Measurements from ENCODE around the gene STXBP5L. TPM values are rescaled to one million over a fixed set of nuclear protein-coding genes. Genes with fewer than 3 reads are reported as not detected.
"Not testable (repeated sequence)": the region's sequence is repeated elsewhere in the genome, so short reads cannot be mapped to it uniquely, and the experiment has no call there.

The STXBP5L gene
- total RNA-seq, 1 donor from 2014 or later: 1.4 TPM

DNA sequence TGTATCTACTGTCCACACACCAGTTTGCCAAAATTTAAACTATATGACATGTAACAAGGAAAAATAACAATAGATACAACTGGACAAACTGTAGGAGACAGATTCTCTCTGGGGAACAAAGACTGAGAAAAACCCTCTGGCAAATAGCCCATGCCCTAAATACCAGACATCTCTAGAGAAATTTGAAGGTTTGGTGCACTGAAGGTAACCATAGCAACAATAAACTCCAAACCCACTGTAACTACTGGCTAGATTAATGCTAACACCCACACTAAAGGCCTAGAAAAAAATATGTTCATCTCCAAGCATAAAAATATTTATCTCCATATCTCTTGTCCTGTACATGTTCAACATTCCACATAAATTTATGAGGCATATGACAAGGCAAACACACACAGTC is 267.1 kb downstream of the STXBP5L start:
- DNase-seq (ENCODE audit: low spot score) (no peak), ATAC-seq (no peak)
- intact Hi-C loops (cut with DNase I): no loop called here

DNA sequence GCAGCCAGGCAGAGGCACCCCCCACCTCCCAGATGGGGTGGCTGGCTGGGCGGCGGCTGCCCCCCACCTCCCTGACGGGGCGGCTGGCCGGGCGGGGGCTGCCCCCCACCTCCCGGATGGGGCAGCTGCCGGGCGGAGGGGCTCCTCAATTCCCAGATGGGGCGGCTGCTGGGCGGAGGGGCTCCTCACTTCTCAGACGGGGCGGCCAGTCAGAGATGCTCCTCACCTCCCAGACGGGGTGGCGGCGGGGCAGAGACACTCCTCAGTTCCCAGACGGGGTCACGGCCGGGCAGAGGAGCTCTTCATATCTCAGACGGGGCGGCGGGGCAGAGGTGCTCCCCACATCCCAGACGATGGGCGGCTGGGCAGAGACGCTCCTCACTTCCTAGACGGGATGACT is 282.6 kb downstream of the STXBP5L start:
- intact Hi-C loops (cut with DNase I); ATAC-seq; DNase-seq (ENCODE audit: low spot score): not testable (repeated sequence)

DNA sequence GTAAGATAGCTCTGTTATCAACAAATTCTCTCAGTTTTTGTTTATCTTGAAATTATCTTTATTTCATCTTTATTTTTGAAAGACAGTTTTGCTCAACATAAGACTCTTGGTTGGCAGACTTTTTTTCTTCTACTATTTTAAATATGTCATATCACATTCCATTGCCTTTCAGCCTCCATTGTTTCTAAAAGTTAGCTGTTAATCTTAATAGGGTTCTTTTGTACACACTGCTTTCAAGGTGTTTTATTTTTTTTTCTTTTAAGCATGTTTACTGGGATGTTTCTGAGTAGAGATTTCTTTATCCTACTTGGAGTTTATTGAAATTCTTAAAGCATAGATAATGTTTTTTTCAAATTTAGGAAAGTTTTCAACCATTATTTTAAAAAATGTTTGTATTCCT is 294.6 kb downstream of the STXBP5L start:
- no peak for ATAC-seq
- intact Hi-C loops (cut with DNase I): no loop called here
- no peak for DNase-seq (ENCODE audit: low spot score)

DNA sequence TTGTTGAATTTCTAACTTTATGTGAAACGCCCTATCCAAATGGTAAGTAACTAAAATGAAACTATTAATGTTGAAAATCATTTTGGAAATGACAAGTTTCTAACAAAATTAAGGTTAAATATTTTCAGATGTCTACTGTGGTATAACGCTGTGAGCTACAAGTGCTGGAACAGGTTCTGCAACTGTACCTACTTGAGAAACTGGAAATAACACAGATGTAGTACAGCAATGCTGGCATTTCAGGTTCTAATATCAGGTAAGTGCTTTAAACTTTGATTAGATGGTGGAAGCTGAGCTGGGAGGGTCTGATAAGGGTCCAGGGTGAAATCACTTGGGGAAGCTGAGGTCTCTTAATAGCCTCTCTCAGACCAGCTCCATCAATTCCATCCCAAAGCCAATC is 315.1 kb downstream of the STXBP5L start:
- ATAC-seq (no peak), DNase-seq (ENCODE audit: low spot score) (no peak)
- intact Hi-C loops (cut with DNase I): no loop called here

DNA sequence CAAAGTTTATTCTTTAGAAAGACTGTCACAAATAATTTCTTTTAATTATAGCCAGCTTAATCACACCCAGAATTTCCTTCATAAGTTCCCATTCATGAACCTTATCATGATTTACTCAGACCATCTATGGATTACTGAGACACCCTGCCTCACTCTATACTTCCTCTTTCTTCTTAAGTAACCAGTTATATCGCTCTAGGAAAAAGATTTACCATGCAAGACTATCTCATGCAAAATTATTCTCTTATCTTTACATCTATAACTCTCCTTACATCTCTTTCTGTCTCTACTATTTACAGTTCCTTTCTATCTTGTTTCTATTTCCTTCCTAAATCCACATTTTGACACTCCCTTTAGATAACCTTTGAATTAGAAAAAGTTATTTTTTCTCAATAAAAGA is 321.0 kb downstream of the STXBP5L start:
- no peak for ATAC-seq
- DNase-seq (ENCODE audit: low spot score): no peak
- intact Hi-C loops (cut with DNase I): no loop called here

DNA sequence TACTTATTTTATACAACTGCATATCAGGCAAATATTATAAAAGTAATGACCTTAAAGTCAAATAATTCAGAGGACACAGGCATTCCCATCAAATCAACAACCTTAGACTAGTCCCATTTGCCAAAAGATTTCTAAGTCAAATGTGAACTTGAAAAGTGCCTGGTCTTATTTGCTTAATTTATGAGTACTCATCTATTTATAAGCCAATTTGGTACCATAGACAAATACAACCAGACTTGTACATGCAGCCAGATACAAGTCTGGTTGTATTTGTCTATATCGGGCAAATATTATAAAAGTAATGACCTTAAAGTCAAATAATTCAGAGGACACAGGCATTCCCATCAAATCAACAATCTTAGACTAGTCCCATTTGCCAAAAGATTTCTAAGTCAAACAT is 322.2 kb downstream of the STXBP5L start:
- DNase-seq (ENCODE audit: low spot score); intact Hi-C loops (cut with DNase I); ATAC-seq: not testable (repeated sequence)

DNA sequence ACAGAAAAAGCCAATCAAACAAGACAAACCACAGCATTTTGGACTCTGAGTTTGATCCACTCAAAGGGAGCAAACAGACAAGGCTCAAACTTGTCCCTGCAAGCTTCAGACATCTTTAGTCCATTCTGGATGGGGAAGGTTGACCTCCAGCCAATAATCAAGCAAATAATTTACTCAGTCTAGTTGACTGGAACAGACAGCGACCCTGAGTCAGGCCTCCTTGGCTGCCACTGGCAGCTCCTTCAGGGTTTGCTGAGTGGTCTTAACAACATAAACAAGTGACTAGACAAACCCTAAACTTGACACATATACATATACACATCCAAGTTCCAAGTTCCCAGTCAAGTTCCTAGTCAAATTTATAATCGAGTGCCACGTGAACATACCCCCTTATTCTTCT is 323.9 kb downstream of the STXBP5L start:
- intact Hi-C loops (cut with DNase I): no loop called here
- ATAC-seq (no peak), DNase-seq (ENCODE audit: low spot score) (no peak)

DNA sequence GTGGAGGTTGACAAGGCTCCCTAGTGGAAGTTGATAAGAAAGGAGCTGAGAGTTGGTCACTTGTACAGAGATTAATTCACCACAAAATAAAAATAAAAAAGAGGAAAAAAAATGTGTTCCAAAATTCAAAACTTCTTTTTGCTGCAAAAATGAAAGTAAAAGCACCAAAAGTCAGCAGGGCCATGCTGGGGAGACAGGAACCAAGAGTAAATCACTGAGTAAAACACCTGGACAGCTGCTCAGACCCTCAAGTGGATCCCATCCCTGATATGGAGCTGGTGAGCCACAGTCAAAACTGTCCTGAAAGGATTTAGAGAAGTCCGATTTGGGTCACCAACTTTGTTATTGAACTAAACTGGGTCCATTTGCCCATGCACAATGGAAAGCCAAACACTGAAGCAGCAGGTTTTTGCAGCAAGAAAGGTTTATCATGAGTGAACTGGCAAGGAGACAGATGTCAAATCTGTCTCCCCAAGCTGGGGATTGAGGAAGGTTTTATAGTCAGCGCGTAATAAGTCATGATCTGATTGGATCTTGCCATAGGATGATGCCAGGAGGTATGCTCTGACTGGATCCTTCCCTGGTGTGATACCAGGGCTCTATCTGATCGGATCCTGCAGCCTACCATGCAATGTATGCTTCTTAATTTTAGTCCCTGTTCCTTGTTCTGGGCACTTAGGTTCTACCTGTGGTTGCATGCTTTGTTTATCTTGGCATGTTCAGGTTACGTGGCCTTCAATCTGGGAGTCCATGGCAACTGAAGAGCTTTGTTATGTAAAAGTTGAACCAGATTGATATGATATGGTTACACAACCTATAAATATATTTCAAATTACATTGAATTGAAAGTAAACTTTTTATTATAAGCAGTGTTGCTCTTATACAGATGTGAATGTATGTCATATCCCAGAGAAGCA is 324.6 kb downstream of the STXBP5L start:
- intact Hi-C loops (cut with DNase I): no loop called here
- ATAC-seq: no peak
- DNase-seq (ENCODE audit: low spot score): no peak

DNA sequence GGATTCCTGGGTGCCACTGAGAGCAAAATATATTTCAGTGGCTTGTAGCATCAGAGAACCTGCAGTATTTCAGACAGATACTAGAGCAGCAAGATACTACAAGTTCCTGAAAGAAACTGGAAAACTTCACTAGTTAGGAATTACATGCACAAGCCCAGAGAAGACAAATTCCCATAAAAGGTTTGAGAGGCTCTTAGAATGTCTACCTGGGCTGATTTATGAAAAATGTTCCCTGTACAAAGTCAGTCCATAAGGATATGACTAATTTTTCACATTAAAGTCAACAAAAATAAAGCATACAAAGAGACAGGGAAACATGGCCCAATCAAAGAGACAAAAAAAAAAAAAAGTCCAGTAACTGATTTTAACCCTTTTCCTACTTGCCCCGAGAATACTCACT is 335.2 kb downstream of the STXBP5L start:
- no peak for ATAC-seq
- no peak for DNase-seq (ENCODE audit: low spot score)
- intact Hi-C loops (cut with DNase I): no loop called here

DNA sequence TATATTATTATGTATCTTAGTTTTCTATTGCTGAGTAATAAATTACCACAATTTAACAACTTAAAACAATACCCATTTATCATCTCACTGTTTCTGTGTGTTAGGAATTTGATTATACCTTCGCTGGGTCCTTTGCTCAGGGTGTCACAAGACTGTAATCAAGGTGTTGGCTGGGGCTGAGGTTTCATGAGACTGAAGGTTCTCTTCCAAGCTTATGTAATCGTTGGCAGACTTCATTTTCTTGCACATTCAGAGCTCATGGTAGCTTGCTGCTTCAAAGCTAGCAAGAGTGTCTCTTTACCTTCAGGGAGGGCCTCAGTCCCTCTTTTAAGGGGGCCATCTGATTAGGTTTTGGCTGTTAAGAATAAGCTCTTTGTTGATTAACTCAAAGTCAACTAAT is 344.7 kb downstream of the STXBP5L start:
- DNase-seq (ENCODE audit: low spot score) (no peak), ATAC-seq (no peak)
- intact Hi-C loops (cut with DNase I): no loop called here

DNA sequence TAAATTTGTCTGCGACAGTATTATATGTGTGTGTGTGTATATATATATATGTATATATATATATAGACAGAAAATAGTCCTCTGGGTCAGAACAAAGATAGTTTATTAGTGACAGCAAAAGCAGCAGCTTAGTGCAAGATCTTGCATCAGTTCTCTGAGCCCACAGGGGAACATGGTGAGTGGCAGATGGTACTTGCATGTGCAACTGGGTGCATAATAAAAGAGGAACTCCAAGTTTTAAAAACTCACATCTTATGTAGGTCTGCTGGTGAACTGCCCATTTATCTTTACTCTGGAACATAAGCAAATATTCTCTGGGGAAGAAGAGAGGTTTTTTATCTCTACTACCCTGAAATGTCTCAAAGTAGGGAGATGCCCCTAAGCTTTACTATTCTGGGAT is 361.4 kb downstream of the STXBP5L start:
- no peak for DNase-seq (ENCODE audit: low spot score)
- ATAC-seq: no peak
- intact Hi-C loops (cut with DNase I): no loop called here

DNA sequence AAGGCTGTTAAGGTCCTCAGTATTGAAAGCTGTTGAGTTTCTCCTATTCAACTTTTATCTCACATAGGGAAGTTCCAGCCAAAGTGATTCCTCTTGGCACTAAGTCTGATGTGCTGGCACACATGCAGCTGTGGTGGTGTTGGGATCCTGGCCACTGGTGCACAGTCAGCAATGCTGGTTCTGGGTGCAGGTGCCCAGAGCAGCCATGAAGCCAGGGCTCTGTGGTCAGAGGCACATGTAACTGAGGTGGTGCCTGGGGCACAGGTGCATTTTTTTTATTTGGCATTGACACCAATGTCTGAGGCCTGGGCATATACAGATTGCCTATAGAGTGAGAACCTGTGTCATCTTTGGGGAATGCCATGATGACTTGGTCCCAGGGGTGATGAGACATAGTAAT is 366.4 kb downstream of the STXBP5L start:
- ATAC-seq (no peak), DNase-seq (ENCODE audit: low spot score) (no peak)
- intact Hi-C loops (cut with DNase I): no loop called here

DNA sequence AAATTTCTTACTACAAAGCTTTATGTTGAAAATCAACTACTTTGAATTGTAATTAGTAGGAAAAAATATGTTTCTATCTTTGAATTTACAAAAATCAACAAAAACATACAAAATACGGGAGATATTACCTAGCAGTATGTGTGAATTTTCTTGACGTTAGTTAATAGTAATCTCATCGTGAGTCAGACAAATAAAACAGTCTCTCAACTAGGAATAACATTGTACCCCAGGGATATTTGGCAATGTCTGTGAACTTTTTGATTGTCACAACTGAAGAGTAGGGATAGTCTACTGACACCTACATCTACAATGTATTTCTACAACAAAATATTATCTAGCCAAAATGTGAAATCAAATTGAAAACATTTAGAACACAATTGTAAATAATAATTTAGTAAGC is 387.4 kb downstream of the STXBP5L start:
- ATAC-seq: no peak
- intact Hi-C loops (cut with DNase I): no loop called here
- no peak for DNase-seq (ENCODE audit: low spot score)

DNA sequence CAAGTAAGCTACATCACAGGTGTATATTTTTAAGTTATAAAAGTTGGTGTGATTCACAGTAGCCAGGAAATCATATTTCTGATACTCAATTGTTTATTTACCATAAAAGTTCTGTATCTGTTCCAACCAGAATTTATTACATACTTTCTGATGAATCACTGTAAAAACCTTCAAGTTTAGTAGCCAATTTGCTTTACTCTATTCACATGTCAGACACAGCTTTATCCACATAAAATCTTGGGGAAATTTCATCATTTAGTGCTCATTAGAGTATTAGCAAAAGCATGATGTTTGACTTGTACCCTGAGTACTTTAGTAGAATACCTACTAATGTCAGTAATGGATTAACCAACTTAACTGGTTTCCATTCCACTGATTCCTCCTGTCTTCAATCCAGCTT is 388.0 kb downstream of the STXBP5L start:
- intact Hi-C loops (cut with DNase I): no loop called here
- DNase-seq (ENCODE audit: low spot score): no peak
- ATAC-seq: no peak

DNA sequence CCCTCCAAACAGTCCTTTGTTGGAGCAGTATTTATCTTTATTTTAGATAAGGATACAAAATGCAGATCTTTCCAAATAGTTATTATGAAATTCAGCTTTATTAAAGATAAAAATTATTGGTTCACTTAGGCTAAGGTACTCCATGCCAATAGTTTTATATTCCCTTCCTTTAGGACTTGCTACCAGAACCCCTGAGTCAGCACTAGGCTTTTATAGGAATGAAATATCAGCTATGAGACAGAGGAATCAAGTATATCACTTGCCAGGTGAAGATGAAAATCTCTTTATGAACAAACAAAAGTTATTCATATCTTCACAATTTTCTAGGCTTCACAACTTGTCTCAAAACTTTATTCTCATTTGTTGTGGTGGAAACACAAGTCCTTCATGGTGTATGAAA is 416.3 kb downstream of the STXBP5L start:
- DNase-seq (ENCODE audit: low spot score): no peak
- intact Hi-C loops (cut with DNase I): no loop called here
- ATAC-seq: no peak

DNA sequence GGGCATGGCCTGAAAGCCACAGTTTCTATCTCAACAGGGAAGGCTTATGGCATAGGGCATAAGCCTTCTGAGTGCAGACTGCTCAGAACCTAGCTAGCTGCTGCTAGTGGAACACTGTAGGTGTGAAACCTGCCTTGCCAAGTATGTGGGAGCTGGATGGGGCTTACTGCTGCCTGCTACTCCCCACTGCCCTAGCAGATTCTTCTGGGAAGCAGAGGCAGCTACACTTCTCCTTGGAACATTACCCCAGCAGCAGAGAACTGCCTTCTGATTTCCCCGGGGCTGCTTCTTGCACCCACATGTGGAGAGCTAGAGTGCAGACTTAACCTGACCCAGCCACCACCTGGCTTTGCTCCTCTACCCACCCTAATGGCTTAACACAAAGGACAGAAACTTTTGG is 422.1 kb downstream of the STXBP5L start:
- intact Hi-C loops (cut with DNase I): no loop called here
- ATAC-seq (no peak), DNase-seq (ENCODE audit: low spot score) (no peak)

DNA sequence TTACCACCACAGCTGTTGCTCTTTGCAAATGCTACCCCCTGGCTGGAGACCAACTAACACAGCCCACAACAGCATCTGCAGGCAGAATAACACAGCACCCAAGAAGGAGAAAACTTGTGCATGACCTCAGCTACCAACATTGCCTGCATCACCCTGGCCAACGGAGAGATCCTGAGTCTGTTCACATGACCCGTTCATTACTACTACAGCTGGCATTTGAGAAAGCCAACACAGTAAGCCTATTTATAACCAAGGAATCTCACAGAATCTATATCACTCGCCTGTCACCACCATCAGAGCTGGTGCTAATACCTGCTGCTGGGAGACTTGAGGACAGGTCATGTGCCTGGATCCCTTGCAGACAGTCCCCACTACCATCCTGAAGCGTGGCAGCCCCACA is 422.6 kb downstream of the STXBP5L start:
- intact Hi-C loops (cut with DNase I): no loop called here
- peak; percentile 15 for ATAC-seq
- no peak for DNase-seq (ENCODE audit: low spot score)

DNA sequence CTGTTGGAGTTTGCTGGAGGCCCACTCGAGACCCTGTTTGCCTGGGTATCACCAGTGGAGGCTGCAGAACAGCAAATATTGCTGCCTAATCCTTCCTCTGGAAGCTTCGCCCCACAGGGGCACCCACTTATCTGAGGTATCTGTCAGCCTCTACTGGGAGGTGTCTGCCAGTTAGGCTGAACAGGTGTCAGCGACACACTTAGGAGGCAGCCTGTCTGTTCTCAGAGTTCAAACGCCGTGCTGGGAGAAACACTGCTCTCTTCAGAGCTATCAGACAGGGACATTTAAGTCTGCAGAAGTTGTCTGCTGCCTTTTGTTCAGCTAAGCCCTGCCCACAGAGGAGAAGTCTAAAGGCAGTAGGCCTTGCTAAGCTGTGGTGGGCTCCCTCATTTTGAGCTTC is 448.0 kb downstream of the STXBP5L start:
- ATAC-seq; DNase-seq (ENCODE audit: low spot score); intact Hi-C loops (cut with DNase I): not testable (repeated sequence)

DNA sequence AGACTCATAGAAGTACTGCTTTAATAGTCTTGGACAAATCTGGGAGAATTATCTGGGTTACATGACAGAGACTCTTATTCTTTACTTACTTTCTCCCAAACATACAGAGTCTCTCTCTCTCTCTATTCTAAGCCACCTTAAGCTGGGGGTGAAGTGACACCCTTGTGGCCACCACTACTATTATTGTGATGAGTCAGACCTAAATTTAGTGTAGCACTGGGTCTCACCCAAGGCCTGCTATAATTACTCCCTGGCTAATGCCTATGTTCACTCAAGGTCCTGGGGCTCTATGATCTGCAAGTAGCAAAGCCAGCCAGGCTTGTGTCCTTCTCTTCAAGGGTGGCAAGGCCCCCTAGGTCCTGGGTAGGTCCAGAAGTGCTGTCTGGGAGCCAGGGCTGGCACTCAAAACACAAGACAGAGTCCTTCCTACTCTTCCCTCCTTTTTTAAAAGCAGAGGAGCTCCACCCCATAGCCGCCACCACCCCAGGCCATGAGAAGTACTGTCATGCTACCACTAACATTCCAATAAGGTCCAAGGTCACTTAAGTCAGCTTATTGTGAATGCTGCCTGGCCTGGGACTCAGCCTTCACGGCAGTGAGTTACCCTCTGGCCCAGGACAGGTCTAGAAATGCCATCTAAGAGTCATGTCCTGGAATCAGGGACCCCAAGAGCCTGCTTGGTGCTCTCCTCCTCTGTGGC is 454.2 kb downstream of the STXBP5L start:
- intact Hi-C loops (cut with DNase I): no loop called here
- no peak for DNase-seq (ENCODE audit: low spot score)
- no peak for ATAC-seq

DNA sequence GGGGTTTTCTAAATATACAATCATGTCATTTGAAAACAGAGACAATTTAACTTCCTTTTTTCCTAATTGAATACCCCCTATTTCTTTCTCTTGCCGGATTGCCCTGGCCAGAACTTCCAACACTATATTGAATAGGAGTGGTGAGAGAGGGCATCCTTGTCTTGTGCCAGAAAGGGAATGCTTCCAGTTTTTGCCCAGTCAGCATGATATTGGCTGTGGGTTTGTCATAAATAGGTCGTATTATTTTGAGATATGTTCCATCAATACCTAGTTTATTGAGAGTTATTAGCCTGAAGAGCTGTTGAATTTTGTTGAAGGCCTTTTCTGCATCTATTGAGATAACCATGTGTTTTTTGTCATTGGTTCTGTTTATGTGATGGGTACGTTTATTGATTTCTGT is 480.3 kb downstream of the STXBP5L start:
- DNase-seq (ENCODE audit: low spot score); intact Hi-C loops (cut with DNase I); ATAC-seq: not testable (repeated sequence)

All from sciatic nerve (tissue), 2 donors.